Left cardiac atrium (tissue), 4 donors: ENCODE measurements around the gene SLC25A13. TPM values are rescaled to one million over a fixed set of nuclear protein-coding genes. Genes with fewer than 3 reads are reported as not detected.
"Not testable (repeated sequence)": the region's sequence is repeated elsewhere in the genome, so short reads cannot be mapped to it uniquely, and the experiment has no call there.

Source experiments
- ATAC-seq, 2 donors: fragments of 200-7000 bp; cut with Tn5 transposase; one replicate each; pipeline ENCODE4 v1.9.1; 2020; ENCODE audit warnings: mild to moderate bottlenecking in 2 of 2, moderate library complexity in 2 of 2
- DNase-seq: peaks from one replicate; pipeline ENCODE4 v3.0.0-alpha.2; 2020
- intact Hi-C, 2 donors: fragments of 100-400 bp; cut with DNase I; formaldehyde crosslinking; loops; one replicate each; pipeline versions ENCODE4 v1.14.1 to v1.15.1; 2022 to 2023
- total RNA-seq, 2 donors: library from RNA; stranded (reverse); fragmentation: NEBNext Ultra II Directional; extraction: Animal tissue kit (Norgen Biotek cat#: 25700); gene quantifications; one replicate each; pipeline ENCODE4 v1.2.1, GENCODE V29; 2021
- donor health status: DM: no; HTN: yes; CAD: no.
- donor health status: DM: no; HTN: yes; CAD: no; lungs with severe emphysema.
- donor health status: DM: yes; HTN: yes; CAD: no.
- donor health status: Dilated cardiomyopathy.

Gene SLC25A13
- total RNA-seq, 2 donors from 2014 or later = 14.6 to 20.4 TPM

- intact Hi-C loops = no loop called here
- ATAC-seq = no peak
Observed at GRCh38 chr7:96184783-96185182, 137.1 kb downstream of the SLC25A13 start.

GRCh38 chr7:96183163-96183670 is 138.7 kb downstream of the SLC25A13 start:
- no peak for DNase-seq
- ATAC-seq = no peak
- intact Hi-C loops = no loop called here

More at GRCh38 chr7:96184783-96185182, 137.1 kb downstream of the SLC25A13 start:
- no peak for DNase-seq

- intact Hi-C loops = no loop called here
Observed at GRCh38 chr7:96182424-96183158, 139.3 kb downstream of the SLC25A13 start.

GRCh38 chr7:96181174-96181573 is 140.7 kb downstream of the SLC25A13 start:
- no peak for DNase-seq
- no peak for ATAC-seq
- intact Hi-C loops = no loop called here

More at GRCh38 chr7:96182424-96183158, 139.3 kb downstream of the SLC25A13 start:
- DNase-seq = no peak
- ATAC-seq = no peak

- DNase-seq = no peak
- intact Hi-C loops = no loop called here
- no peak for ATAC-seq
Observed at GRCh38 chr7:96179837-96180236, 142.1 kb downstream of the SLC25A13 start.

- DNase-seq = no peak
- no peak for ATAC-seq
- intact Hi-C loops = no loop called here
Observed at GRCh38 chr7:96179341-96179740, 142.6 kb downstream of the SLC25A13 start.

- ATAC-seq (peak in 1 of 2 donors; percentile 39), DNase-seq (no peak)
- intact Hi-C loops = no loop called here
Observed at GRCh38 chr7:96178581-96178980, 143.3 kb downstream of the SLC25A13 start.

- no peak for ATAC-seq
- intact Hi-C loops = no loop called here
- no peak for DNase-seq
Observed at GRCh38 chr7:96177353-96177752, 144.5 kb downstream of the SLC25A13 start.

GRCh38 chr7:96174812-96175211 is 147.1 kb downstream of the SLC25A13 start:
- intact Hi-C loops = no loop called here
- DNase-seq = no peak
- ATAC-seq = no peak

GRCh38 chr7:96173781-96174180 is 148.1 kb downstream of the SLC25A13 start:
- no peak for ATAC-seq
- intact Hi-C loops = no loop called here
- no peak for DNase-seq

- DNase-seq (no peak), ATAC-seq (no peak)
- intact Hi-C loops = no loop called here
Observed at GRCh38 chr7:96169439-96169838, 152.5 kb downstream of the SLC25A13 start.

- ATAC-seq = no peak
- intact Hi-C loops = no loop called here
- DNase-seq = no peak
Observed at GRCh38 chr7:96167424-96167823, 154.5 kb downstream of the SLC25A13 start.

- ATAC-seq = no peak
- intact Hi-C loops = no loop called here
- no peak for DNase-seq
Observed at GRCh38 chr7:96161897-96162296, 160.0 kb downstream of the SLC25A13 start.

- intact Hi-C loops = no loop called here
- DNase-seq (no peak), ATAC-seq (no peak)
Observed at GRCh38 chr7:96157856-96158255, 164.0 kb downstream of the SLC25A13 start.

- DNase-seq, ATAC-seq, intact Hi-C loops: not testable (repeated sequence)
Observed at GRCh38 chr7:96154506-96154905, 167.4 kb downstream of the SLC25A13 start.

GRCh38 chr7:96152706-96153105 is 169.2 kb downstream of the SLC25A13 start:
- DNase-seq (no peak), ATAC-seq (no peak)
- intact Hi-C loops = no loop called here

GRCh38 chr7:96151889-96152288 is 170.0 kb downstream of the SLC25A13 start:
- no peak for DNase-seq
- intact Hi-C loops = no loop called here
- no peak for ATAC-seq

GRCh38 chr7:96144260-96144526 is 177.7 kb downstream of the SLC25A13 start:
- ATAC-seq (no peak), DNase-seq (no peak)
- intact Hi-C loops = no loop called here

GRCh38 chr7:96143495-96144259 is 178.2 kb downstream of the SLC25A13 start:
- ATAC-seq (no peak), DNase-seq (no peak)
- intact Hi-C loops = no loop called here

- intact Hi-C loops = no loop called here
- no peak for ATAC-seq
- DNase-seq = no peak
Observed at GRCh38 chr7:96136600-96137239, 185.2 kb downstream of the SLC25A13 start.
